ENCODE data around the gene TMEM41B.
"Not testable (repeated sequence)": the region's sequence is repeated elsewhere in the genome, so short reads cannot be mapped to it uniquely, and the experiment has no call there.

The TMEM41B gene

DNA sequence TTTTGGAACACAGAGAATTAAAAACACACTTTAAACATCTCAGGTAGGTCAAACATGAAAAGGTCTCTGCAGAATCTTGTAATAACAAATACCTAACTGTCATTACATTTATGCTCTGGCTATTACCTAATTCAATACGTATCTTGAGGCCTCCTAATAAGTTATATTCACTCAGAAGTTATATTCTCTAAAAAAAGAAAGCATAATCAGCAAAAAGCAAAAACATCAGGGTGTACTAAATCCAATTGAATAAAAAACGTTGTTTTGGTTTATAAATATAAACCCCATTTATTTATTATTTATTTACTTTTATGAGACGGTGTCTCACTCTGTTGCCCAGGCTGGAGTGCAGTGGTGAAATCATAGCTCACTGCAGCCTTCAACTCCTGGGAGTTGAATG lies 10.2 kb downstream of the TMEM41B start:
- no peak for DNase-seq (ENCODE audit: low spot score)

DNA sequence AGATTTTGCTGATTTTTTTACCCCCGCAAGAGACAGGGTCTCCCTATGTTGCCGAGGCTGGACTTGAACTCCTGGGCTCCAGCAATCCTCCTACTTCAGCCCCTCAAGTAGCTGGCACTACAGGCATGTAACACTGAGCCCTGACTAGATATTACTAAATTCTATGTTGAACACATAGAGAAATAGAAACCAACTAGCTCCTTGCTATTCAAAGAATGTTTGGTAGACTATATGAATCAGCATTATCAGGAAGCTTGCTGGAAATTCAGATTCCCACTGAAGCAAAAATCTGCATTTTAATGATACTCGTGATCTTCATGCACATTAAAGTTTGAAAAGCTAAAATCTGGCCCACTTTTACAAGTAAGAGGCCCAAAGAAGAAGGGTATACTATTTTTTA lies 11.9 kb downstream of the TMEM41B start:
- peak; percentile 36 for DNase-seq (ENCODE audit: low spot score)

DNA sequence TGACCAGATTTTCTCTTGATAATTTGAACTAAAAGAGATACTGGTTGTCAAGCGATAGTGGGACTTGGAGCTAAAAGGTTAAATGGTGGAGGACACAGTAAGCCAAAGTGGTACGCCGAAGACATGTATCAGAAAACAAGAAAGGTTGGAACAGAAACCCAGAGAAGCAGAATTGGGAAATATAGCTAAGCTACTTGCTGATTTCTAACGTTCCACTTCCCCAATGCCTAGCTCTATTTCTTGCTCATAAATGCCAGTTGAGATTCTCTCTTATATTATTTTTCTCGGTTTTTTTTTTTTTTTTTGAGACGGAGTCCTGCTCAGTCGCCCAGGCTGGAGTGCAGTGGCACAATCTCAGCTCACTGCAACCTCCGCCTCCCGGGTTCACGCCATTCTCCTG lies 12.7 kb downstream of the TMEM41B start:
- no peak for DNase-seq (ENCODE audit: low spot score)

DNA sequence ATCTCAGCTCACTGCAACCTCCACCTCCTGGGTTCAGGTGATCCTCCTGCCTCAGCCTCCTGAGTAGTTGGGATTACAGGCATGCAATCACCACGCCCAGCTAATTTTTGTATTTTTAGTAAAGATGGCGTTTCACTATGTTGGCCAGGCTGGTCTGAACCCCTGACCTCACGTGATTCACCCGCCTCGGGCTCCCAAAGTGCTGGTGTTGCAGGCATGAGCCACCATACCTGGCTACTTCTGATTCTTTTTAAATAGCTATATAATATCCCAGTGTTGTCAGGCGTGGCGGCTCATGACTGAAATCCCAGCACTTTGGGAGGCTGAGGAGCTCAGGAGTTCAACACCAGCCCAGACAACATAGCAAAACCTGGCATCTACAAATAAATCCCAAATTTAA lies 20.7 kb downstream of the TMEM41B start:
- DNase-seq (ENCODE audit: low spot score): no peak

DNA sequence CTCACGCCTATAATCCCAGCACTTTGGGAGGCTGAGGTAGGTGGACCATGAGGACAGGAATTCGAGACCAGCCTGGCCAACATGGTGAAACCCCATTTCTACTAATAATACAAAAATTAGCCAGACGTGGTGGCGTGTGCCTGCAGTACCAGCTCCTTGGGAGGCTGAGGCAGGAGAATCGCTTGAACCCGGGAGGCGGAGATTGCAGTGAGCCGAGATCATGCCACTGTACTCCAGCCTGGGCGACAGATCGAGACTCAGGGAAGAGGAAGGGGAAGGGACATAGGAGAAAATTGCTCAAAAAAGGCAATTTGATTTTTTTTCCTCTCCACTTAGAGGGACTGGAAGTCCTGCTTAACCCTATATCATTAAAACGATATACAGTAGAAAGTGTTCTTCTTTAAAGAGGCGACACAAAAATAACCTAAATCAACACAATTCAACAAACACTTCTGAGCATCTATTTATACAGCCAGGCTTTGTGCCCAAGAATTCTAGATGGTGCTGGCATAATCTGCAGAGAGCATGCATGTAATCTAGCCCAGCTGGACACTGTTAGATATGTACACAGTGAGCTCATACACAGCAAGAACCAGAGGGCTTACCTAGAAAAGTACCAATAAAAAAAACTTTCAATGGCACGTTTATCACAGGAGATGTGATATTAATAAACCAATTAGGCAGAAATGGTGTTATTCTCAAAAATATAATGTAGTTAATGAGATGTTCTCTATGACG lies 28.4 kb downstream of the TMEM41B start:
- no peak for DNase-seq (ENCODE audit: low spot score)

DNA sequence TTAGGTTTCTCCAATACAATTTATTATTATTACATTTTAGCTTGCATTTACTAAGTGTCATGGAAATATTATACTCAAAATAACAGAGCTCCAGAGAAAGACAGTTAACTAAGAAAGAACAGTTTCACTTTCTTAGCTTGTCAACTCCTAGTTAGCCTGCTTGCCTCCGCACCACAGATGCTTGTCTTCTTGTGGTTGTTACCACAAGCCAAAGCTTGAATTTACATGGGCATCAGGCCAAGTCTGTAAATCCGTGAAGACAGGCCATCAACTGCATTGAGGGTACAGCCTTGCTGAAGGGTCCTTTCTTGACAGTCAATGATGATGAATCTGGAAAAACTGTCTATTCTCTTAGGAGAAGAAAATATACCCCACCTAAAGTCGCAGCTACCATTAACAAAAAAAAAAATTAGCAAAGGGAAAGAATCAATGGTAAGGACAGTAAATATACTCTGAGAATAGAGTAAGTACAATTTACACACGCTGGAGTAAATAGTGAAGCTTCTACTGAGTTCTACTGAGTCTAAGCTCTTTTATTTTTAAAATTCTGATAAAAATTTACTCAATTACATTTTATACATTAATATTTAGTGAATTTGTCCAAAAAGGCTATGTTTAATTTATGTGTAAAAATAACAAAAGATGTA lies 33.6 kb downstream of the TMEM41B start:
- no peak for DNase-seq (ENCODE audit: low spot score)

DNA sequence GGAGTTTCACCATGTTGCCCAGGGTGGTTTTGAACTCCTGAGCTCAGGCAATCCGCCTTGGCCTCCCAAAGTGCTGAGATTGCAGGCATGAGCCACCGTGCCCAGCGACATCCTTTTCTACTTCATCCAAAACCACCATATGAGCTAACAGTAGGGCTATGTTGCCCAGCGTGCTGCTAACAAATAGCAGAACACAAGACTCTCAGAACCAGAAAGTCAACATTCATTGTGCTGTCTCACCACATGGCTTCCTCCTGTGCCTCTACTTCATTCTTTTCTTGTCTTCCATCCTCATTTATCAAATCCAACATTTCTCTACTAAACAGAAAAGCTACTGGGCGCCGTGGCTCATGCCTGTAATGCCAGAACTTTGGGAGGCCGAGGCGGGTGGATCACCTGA lies 37.2 kb downstream of the TMEM41B start:
- no peak for DNase-seq (ENCODE audit: low spot score)

DNA sequence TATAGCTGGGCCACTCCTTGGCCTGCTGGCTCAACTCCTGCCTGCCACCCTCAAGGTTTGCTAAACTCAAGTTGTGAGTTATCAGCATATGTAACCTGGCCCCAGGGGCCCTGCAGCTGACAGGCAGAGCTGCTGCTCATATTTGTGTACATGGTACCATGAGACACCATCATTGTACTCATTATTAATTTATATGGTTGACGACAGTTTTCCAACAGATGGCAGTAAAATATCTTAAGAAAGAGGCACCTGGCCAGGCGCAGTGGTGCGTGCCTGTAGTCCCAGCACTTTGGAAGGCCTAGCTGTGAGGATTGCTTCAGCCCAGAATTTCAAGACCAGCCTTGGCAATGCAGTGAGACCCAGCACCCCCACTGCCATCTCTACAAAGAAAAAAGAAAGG lies 37.8 kb downstream of the TMEM41B start:
- DNase-seq (ENCODE audit: low spot score): no peak

DNA sequence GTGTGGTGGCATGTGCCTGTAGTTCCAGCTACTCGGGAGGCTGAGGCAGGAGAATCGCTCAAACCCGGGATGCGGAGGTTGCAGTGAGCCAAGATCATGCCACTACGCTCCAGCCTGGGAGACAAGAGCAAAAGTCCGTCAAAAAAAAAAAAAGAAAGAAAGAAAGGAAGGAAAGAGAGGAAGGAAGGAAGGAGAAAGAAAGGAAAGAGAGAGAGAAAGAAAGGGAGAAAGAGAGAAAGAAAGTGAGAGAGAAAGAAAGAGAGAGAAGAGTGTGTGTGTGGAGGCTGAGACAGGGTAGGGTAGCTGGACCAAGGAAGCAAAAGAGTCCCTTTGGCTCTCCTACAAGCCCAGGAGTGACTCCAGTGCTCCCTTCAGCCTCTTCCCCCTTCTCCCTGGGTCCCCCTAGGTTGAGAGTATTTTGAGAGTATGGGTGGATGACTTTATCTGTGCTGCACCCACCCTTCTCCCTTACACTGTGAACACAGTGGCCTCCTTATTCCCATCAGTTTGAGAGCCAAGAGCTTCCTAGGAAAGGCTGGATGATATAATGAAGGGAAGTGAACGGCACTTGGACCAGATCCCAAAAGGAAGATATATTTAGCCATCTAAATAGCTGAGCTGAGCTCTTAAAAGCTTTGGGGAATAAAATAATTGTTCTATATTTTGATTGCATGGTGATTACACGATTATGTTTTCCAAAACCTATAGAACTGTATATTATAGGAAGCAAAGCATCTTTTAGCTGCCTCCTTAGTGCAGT lies 39.7 kb downstream of the TMEM41B start:
- DNase-seq (ENCODE audit: low spot score): no peak

DNA sequence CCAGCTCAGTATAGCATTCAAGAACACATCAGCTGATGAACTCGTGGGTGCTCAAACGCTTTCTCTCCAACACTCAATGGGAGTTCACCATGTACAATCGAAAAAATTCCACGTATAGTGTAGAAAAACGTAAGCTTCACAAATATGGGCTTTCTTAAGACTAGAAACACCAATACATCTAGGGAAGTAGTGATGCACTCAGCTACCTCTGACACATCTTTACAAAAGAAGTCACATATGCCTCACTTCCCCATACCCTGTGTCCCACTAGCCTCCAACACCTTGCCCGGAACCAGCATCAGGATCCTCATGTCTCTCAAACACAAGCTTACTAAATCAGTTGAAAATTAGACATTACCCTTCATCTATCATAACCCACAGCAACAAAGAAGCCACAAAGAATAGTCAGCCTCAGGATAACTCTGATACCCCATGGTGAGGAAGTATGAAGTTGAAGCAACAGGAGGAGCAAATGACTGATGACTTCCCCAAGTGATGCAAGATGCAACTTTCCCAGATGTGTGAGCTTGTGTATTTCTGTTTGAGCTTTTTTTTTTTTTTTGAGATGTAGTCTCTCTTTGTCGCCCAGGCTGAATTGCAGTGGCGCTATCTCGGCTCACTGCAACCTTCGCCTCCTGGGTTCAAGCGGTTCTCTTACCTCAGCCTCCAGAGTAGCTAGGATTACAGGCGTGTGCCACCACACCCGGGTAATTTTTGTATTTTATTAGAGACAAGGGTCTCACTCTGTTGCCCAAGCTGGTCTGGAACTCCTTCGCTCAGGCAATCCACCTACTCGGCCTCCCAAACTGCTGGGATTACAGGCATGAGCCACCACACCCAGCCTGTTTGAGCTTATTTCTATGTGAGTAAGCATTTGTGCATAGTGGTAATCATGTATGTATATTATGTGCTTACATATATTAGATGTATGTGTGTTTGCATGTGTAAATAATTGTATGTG lies 40.7 kb downstream of the TMEM41B start:
- DNase-seq (ENCODE audit: low spot score): peak; percentile 49

DNA sequence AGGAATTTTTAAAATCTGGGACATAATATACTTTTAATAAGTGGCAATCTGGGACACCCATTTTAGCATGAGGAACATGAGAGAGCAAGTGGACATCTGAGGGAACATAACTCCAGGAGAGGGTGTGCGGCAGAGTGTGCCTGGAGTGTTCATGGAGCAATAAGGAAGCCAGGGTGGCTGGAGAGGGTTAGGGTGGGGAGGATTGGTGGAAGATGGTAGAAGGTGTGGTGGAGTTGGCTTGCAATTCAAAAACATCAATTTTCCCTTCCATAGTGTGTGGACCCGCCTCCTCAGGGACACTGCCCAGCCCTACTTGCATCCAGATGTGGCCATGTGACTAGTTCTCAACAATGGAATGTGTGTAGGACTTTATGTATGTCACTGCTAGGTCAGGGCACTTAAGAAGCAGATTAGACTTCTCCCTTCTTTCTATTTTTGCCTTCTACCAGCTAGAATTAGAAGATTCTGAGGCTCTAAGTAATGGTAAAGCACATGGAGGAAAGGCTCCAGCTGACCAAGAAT lies 44.8 kb downstream of the TMEM41B start:
- peak; percentile 54 for DNase-seq (ENCODE audit: low spot score)

DNA sequence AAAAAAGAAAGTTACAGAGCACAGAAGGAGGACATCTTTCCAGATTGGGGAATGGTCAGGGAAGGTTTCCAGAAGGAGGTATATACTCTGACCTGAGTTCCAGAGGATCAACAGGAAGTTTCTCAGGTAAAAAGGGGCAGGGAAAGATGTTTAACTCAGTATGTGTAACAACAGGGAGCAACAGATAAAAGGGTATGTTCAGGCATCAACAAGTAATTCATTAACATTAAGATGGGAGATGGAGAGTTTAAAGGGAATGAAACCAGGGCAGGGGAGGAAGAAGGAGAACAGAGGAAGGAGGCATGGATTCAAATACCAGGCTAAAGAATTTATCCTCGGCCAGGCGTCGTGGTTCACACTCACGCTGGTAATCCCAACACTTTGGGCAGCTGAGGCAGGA lies 46.7 kb downstream of the TMEM41B start:
- no peak for DNase-seq (ENCODE audit: low spot score)

DNA sequence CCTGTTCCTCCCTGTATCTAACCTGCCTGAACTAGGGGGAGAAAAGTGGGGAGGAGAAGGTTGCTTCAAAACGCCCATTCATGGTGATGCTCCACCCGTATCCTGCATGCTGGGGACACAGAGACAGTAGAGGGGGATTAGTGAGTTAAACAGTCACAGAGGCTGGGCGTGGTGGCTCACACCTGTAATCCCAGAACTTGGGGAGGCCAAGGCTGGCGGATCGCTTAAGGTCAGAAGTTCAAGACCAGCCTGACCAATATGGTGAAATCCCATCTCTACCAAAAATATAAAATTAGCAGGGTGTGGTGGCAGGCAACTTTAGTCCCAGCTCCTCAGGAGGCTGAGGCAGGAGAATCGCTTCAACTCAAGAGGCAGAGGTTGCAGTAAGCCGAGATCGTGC lies 47.5 kb downstream of the TMEM41B start:
- DNase-seq (ENCODE audit: low spot score): no peak

DNA sequence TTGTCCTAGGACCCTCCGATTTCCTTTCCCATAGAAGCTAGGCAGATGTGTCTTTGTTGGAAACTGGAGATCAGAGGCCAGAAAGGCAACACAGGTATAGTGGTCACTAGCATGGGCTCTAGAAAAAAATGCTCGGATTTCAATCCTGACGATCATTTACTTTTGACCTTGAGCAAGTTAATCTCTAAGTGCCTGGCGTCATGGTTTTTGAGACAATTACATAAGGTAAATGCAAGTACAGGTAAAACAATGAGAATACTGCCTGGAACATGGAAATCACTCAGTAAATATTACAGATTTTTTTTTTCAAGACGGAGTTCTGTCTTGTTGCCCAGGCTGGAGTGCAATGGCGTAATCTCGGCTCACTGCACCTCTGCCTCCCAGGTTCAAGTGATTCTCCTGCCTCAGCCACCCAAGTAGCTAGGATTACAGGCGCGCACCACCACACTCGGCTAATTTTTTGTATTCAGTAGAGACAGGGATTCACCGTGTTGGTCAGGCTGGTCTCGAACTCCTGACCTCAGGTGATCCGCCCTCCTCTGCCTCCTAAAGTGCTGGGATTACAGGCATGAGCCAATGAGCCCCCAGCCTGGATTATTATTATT lies 48.2 kb downstream of the TMEM41B start:
- no peak for DNase-seq (ENCODE audit: low spot score)

DNA sequence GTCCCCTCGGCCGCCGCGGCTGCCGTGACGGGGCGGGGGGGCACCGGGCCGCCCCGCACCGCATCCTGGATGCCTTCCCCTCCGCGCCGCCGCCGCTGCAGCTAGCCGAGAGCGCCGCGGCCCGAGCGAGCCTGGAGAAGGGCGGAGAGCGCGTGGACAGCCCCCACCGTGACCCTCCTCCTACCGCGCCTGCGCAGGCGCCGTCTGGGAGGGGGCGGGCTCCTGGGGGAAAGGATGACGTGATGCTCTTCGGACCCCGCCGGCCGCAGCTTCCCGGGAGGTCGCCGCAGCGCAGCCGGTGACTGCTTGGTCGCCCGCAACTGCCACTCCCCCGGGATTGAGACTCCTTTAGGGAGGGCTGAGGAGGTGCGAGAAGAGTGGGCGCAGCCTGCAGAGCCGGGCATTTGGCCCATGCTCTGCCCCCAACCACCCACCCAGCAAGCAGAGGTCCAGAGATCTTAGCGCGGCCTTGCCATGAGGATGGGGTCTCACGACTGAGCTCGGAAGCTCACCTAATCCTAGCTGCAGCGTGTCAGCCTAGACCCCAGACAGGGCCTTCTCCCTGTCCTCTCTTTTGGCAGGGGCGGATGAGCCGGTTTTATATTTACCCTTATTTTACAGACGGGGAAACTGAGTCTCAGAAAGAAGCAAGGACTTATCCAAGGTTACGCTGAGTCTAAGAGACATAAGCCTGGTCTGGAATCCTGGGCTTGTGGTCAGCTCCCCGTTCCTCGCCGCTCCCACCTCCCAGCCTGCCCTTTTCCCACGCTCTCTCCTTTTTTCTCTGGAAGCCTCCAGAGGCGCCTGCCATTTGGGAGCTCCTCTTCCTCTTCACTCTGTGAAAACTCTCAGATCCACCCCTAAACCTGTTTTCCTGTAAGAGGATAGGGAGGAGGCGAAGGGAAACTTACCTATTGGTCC lies 48.9 kb downstream of the TMEM41B start, which contains the start of gene DENND5A:
DENND5A (minus strand) TSS at position 140 of the 921 bp plus-strand sequence. CDS start 281 bp downstream, outside the sequence.
- DNase-seq (ENCODE audit: low spot score): peak; percentile 100

DNA sequence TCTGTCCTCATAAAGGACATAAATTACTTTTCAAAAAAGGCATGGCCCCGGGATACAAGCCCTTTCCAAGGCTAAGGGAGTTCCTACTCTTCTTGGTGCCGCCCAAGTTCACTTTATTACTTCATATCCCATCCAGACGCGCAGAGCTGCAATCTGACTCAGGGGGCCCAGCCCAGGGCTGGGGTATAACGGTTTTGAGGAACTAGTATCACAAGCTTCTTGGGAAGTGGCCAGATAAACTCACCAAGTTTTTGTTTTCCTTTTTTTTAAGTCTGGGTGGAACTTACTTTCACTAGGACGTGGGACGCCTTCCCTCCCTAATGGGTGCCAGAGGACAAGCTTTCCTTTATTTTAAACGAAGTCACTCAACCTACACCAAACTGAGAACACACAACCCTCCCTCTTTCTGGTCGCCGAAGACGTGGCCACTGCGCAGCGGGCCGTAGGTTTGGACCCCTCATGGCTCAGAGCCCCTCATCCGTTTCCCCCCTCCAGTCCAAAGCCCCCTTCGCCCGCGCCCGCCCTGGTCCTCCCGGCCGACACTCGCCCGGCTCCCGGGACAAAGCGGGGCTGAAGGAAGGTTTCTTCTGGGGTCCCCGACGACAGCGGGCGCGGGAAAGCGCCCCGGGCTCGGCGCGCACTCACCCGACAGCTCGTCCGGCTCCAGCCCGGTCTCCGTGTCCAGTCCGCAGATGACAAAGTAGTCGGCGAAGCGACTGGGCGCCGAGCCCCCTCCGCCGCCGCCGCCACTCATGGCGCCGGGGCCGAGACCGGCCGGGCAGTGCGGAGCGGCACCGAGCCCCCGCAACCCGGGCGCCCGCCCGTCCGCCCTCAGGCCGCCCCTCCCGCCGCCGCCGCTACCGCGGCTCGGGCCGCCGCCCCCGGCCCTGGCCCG lies 49.8 kb downstream of the TMEM41B start:
- DNase-seq (ENCODE audit: low spot score): peak; percentile 70

DNA sequence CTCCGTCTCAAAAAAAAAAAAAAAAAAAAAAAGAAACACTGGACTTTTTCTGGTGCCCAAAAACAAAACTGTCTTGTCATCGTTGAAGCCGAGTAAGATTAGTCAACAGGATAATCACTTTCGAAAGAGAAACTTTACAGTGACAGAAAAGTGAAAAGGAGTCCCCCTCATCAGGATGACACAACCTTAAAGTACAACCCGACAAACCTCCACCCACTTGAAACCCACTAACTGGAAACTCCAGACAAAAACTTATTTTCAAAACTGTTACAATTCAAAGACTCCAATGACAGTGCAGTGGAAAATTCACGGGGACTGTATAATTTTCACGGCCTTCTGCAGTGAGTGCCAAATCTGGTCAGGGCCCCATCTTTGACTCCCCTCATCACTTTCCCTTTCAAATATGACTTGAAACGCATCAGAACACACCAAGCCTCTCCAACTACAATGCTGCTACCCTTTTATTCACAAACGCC lies 50.5 kb downstream of the TMEM41B start:
- DNase-seq (ENCODE audit: low spot score): peak; percentile 42

DNA sequence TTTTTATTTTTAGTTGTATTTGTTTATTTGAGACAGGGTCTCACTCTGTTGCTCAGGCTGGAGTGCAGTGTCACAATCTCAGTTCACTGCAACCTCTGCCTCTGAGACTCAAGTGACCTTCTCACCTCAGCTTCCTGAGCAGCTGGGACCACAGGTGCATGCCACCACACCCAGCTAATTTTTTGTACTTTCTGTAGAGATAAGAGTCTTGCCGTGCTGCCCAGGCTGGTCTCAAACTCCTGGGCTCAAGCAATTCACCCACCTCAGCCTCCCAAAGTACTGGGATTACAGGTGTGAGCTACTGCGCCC lies 53.6 kb downstream of the TMEM41B start:
- DNase-seq (ENCODE audit: low spot score): not testable (repeated sequence)
